ENCODE results near the gene AFF3. TPM values are rescaled to one million over a fixed set of nuclear protein-coding genes. Genes with fewer than 3 reads are reported as not detected.

Gene AFF3
- total RNA-seq, 4 donors from 2014 or later: 5.3 to 216 (median 12.5) TPM

DNA sequence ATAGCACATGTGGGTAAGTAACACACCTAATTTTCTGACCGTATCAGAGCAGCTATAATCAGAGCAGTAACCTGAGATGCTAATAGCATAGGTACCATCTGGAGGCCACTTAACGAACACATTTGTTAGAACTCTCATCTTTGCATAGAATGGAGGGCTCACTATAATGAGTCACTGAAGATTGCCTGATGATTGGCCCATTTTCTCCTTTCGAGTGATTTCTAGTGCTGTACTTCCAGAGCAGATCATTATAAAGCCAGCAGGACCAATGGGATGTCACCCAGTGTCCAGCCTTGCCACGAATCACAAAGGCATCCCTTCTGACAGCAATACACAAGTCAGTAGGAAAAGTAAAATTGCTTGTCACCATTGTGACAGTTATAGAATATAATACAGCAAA lies 570.9 kb downstream of the AFF3 start:
- no peaks in the 10 kb centered on the region for H3K36me3 ChIP-seq
- no peaks in the 10 kb centered on the region for H3K27me3 ChIP-seq
- no peaks in the 10 kb centered on the region for H3K9me3 ChIP-seq
- H3K4me1 ChIP-seq: no peaks in the 10 kb centered on the region
- DNase-seq: no peak
- no peak overlapping the region for H3K4me3 ChIP-seq
- H3K27ac ChIP-seq: no peak overlapping the region
- TF ChIP-seq CTCF (IDR thresholded peaks at IDR 0.05): no peak
- no peak for TF ChIP-seq POLR2A (IDR thresholded peaks at IDR 0.05)

- Histone ChIP-seq H3K4me3 (no peak overlapping the region), H3K27me3 (no peaks in the 10 kb centered on the region), H3K9me3 (no peaks in the 10 kb centered on the region), H3K36me3 (no peaks in the 10 kb centered on the region), H3K27ac (no peak overlapping the region), H3K4me1 (no peaks in the 10 kb centered on the region)
- DNase-seq: no peak
- no peak for TF ChIP-seq CTCF (IDR thresholded peaks at IDR 0.05)
These were observed 571.4 kb downstream of the AFF3 start for GRCh38 chr2:99571021-99571420.

DNA sequence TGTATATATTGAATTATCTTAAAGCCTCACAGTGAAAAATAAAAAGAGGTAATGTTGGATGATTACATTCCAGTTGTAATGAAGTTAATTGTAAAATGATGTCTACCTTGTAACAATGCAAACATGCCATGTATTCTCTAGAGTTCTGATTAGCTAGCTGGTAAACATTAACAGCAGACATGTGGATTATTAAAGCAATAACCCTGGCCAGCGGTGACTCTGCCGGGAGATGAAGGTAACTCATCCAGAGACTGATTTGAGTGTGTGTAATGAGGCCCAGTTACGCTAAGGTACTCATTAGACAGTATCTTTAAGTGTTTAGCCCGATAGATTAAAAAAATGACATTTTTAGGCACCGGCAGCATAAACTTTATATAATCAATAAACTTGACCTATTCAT lies 573.0 kb downstream of the AFF3 start:
- no peak for DNase-seq
- Histone ChIP-seq H3K27ac (no peak overlapping the region), H3K27me3 (no peaks in the 10 kb centered on the region), H3K9me3 (no peaks in the 10 kb centered on the region), H3K4me1 (no peaks in the 10 kb centered on the region), H3K4me3 (no peak overlapping the region), H3K36me3 (no peaks in the 10 kb centered on the region)
- TF ChIP-seq POLR2A (IDR thresholded peaks at IDR 0.05): no peak
- TF ChIP-seq CTCF (IDR thresholded peaks at IDR 0.05): no peak

GRCh38 chr2:99565227-99565626 lies 577.2 kb downstream of the AFF3 start:
- H3K4me3 ChIP-seq: no peak overlapping the region
- TF ChIP-seq CTCF (IDR thresholded peaks at IDR 0.05): no peak
- no peak for TF ChIP-seq POLR2A (IDR thresholded peaks at IDR 0.05)
- H3K27me3 ChIP-seq: no peaks in the 10 kb centered on the region
- H3K4me1 ChIP-seq: no peaks in the 10 kb centered on the region
- DNase-seq: no peak
- H3K9me3 ChIP-seq: no peaks in the 10 kb centered on the region
- H3K27ac ChIP-seq: no peak overlapping the region
- no peaks in the 10 kb centered on the region for H3K36me3 ChIP-seq

- TF ChIP-seq CTCF (IDR thresholded peaks at IDR 0.05) (no peak), POLR2A (IDR thresholded peaks at IDR 0.05) (no peak)
- Histone ChIP-seq H3K27ac (no peak overlapping the region), H3K4me1 (no peaks in the 10 kb centered on the region), H3K36me3 (no peaks in the 10 kb centered on the region), H3K9me3 (no peaks in the 10 kb centered on the region), H3K4me3 (no peak overlapping the region), H3K27me3 (no peaks in the 10 kb centered on the region)
- DNase-seq: no peak
These were observed 579.9 kb downstream of the AFF3 start for GRCh38 chr2:99562516-99562915.

DNA sequence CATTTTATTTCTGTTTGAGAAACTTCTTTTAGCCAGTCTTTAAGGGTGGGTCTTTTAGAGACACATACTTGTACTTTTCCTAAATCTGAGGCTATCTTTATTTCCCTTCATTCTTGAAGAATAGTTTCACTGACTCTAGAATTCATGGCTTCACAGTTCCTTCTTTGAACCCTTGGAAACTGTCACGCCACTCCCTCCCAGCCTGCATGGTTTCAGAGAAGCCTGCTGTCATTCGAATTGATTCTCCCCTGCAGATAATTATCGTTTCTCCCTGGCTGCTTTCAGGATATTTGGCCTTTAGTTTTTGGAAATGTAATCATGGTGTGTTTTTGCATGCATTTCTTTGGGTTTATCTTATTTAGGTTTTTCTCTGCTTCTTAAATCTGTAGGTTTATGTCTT lies 580.6 kb downstream of the AFF3 start:
- no peaks in the 10 kb centered on the region for H3K27me3 ChIP-seq
- TF ChIP-seq CTCF (IDR thresholded peaks at IDR 0.05) (no peak), POLR2A (IDR thresholded peaks at IDR 0.05) (no peak)

More for the DNA sequence above, 580.6 kb downstream of the AFF3 start:
- DNase-seq: no peak
- Histone ChIP-seq H3K27ac (no peak overlapping the region), H3K9me3 (no peaks in the 10 kb centered on the region), H3K36me3 (no peaks in the 10 kb centered on the region), H3K4me1 (no peaks in the 10 kb centered on the region), H3K4me3 (no peak overlapping the region)
